IPS-18a (cell line): ENCODE data around the gene SPOCK1.

Experiments used
- H3K27ac ChIP-seq: one replicate; pipeline ENCODE4 v1.5.1; 2013; ENCODE audit warnings: low read length
- H3K27me3 ChIP-seq: one replicate; pipeline ENCODE4 v1.6.1; 2013; ENCODE audit warnings: mild to moderate bottlenecking, low read length; ENCODE audit not compliant: control insufficient read depth, insufficient read depth
- H3K36me3 ChIP-seq: one replicate; pipeline ENCODE4 v1.6.1; 2013; ENCODE audit warnings: low read depth, low read length; ENCODE audit not compliant: control insufficient read depth
- H3K4me1 ChIP-seq: one replicate; pipeline ENCODE4 v1.6.1; 2013; ENCODE audit warnings: low read depth, low read length; ENCODE audit not compliant: control insufficient read depth
- H3K4me3 ChIP-seq: one replicate; pipeline ENCODE4 v1.5.1; 2013; ENCODE audit warnings: low read length
- H3K9ac ChIP-seq: one replicate; pipeline ENCODE4 v1.6.1; 2013; ENCODE audit warnings: mild to moderate bottlenecking, low read length, moderate library complexity
- H3K9me3 ChIP-seq: one replicate; pipeline ENCODE4 v1.6.1; 2013; ENCODE audit warnings: low read depth, low read length; ENCODE audit not compliant: control insufficient read depth

Gene SPOCK1

GRCh38 chr5:137014731-137015130 lies 484.4 kb downstream of the SPOCK1 start:
- Histone ChIP-seq H3K9me3 (no peaks in the 10 kb centered on the region), H3K4me3 (no peak overlapping the region), H3K27me3 (no peaks in the 10 kb centered on the region), H3K27ac (no peak overlapping the region), H3K4me1 (no peaks in the 10 kb centered on the region), H3K36me3 (no peaks in the 10 kb centered on the region), H3K9ac (no peak overlapping the region)

DNA sequence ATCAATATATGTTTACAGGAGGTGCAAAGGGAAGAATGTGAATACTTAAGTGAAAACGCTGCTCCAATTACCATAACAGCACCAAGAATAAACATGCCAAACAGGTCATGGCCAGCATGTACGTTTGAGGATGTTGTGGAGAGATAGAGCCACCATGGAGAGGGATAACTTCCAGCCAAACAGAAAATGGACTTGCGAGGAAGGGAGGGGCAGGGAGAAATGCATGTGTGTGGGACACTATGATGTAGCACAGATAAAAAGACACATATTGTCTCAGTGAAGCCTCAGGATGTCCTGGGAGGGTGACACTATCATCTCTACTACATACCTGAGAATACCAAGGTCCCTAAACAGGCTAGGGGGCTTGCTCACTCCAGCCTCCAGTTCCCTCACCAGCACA lies 488.9 kb downstream of the SPOCK1 start:
- no peaks in the 10 kb centered on the region for H3K4me1 ChIP-seq
- no peak overlapping the region for H3K27ac ChIP-seq
- H3K9me3 ChIP-seq: no peaks in the 10 kb centered on the region
- H3K27me3 ChIP-seq: no peaks in the 10 kb centered on the region
- no peak overlapping the region for H3K4me3 ChIP-seq
- no peaks in the 10 kb centered on the region for H3K36me3 ChIP-seq
- no peak overlapping the region for H3K9ac ChIP-seq

DNA sequence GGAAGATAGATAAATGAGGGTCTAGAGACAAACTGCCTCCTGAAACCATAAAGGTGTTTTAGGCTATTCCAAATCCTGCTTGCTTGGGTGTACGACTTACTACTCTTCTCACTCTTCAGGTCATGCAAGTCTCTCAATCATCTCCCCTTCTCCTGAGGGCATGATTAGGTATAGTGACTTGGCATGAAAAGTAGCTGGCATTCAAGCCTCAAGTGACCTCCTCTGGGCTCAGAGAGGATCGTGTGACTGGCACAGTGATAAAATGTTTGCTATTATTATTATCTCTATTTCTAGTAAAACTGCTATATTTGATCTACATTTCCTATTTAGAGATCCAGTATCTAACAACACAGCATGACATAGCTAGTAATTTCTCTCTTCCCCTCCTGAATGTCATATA lies 494.8 kb downstream of the SPOCK1 start:
- Histone ChIP-seq H3K9me3 (no peaks in the 10 kb centered on the region), H3K27ac (no peak overlapping the region), H3K4me3 (no peak overlapping the region), H3K9ac (no peak overlapping the region), H3K4me1 (no peaks in the 10 kb centered on the region), H3K27me3 (no peaks in the 10 kb centered on the region), H3K36me3 (no peaks in the 10 kb centered on the region)

GRCh38 chr5:137001026-137001569 lies 498.0 kb downstream of the SPOCK1 start:
- H3K4me1 ChIP-seq: no peaks in the 10 kb centered on the region

DNA sequence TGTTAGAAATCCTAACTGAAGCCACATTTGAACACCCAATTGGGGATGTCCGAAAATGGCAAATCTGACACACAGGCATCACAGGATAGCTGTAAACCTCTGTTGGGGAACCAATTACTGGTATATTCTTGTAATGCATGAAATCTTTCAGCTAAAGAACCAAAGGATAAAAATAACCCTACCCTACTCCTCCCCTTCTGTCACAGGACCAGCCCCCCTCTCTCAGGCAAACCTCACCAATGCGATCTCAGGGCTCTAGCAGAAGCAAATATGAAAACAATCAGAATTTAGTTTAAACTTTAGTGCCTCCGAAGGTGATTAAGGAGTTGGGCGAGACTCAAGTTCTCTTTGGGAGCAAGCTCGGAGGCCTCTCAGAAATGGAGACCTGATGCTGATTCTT lies 499.3 kb downstream of the SPOCK1 start:
- H3K4me1 ChIP-seq: no peaks in the 10 kb centered on the region
- no peaks in the 10 kb centered on the region for H3K27me3 ChIP-seq
- H3K9me3 ChIP-seq: no peaks in the 10 kb centered on the region
- no peak overlapping the region for H3K9ac ChIP-seq
- H3K27ac ChIP-seq: no peak overlapping the region
- no peaks in the 10 kb centered on the region for H3K36me3 ChIP-seq
- H3K4me3 ChIP-seq: no peak overlapping the region

More at GRCh38 chr5:137001026-137001569, 498.0 kb downstream of the SPOCK1 start:
- Histone ChIP-seq H3K9ac (no peak overlapping the region), H3K27me3 (no peaks in the 10 kb centered on the region), H3K4me3 (no peak overlapping the region), H3K27ac (no peak overlapping the region), H3K9me3 (no peaks in the 10 kb centered on the region), H3K36me3 (no peaks in the 10 kb centered on the region)

- H3K36me3 ChIP-seq: no peaks in the 10 kb centered on the region
- H3K9ac ChIP-seq: no peak overlapping the region
- H3K4me1 ChIP-seq: no peaks in the 10 kb centered on the region
- H3K27ac ChIP-seq: no peak overlapping the region
- H3K9me3 ChIP-seq: no peaks in the 10 kb centered on the region
- no peaks in the 10 kb centered on the region for H3K27me3 ChIP-seq
- H3K4me3 ChIP-seq: no peak overlapping the region
Observed at GRCh38 chr5:136998854-136999357, 500.2 kb downstream of the SPOCK1 start.

DNA sequence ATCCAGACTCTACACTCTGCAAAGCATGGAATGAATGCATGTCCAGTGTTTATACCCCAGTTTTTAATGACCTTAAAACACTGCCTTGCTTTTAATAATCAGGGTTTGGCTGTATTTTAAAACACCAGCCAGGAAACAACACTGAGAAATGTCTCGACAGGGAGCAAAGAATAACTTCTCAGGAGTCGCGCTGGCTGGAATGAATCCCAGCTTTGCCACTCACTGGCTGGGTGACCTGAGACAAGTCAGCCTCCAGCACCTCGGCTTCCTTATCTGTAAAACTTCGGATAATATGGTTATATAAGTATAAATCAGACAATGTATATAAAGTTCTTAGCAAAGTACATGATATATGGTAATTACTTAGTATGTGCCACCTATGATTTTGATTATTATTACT lies 505.0 kb downstream of the SPOCK1 start:
- no peak overlapping the region for H3K9ac ChIP-seq
- H3K36me3 ChIP-seq: no peaks in the 10 kb centered on the region
- no peaks in the 10 kb centered on the region for H3K9me3 ChIP-seq
- no peaks in the 10 kb centered on the region for H3K4me1 ChIP-seq
- no peak overlapping the region for H3K4me3 ChIP-seq
- no peaks in the 10 kb centered on the region for H3K27me3 ChIP-seq
- H3K27ac ChIP-seq: no peak overlapping the region

DNA sequence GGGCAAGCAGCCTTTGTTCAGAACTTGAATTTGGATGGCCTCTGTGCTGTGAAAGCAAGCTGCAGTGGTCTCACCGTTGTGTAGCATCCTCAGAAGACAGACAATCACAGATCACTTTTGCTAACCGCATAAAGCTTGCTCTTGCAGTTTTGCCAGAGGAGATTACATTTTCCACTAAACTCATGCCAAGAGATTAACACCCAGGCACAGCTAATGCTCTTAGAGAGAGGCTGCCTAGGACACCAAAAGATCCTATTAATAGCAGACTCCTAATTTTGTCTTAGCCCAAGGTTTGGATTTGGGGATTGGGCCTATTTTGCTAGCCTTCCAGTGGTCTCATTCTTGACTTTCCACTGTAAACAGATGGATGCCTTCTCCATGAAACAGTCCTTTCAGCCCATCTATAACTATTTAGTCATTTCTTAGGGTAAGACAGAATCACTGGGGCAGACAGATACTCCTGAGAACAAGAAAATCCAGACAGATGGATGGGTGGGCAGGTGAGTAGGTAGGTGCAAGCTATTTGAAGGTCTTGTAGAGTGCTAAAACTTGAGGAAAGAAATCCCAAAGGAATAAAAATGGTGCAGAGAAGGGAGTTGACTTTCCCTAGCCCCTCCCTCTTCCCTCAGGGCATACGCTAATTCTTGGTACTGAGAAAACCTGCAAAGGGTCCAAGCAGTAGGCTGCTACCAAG lies 506.2 kb downstream of the SPOCK1 start:
- no peaks in the 10 kb centered on the region for H3K36me3 ChIP-seq
- H3K27ac ChIP-seq: no peak overlapping the region
- no peaks in the 10 kb centered on the region for H3K9me3 ChIP-seq
- H3K4me1 ChIP-seq: no peaks in the 10 kb centered on the region
- no peak overlapping the region for H3K9ac ChIP-seq
- no peaks in the 10 kb centered on the region for H3K27me3 ChIP-seq
- H3K4me3 ChIP-seq: no peak overlapping the region

- Histone ChIP-seq H3K36me3 (no peaks in the 10 kb centered on the region), H3K4me3 (no peak overlapping the region), H3K4me1 (peaks cover 3% of the 10 kb centered on the region), H3K9me3 (no peaks in the 10 kb centered on the region), H3K27ac (no peak overlapping the region), H3K9ac (no peak overlapping the region), H3K27me3 (no peaks in the 10 kb centered on the region)
Observed at GRCh38 chr5:136985785-136986475, 513.2 kb downstream of the SPOCK1 start.

GRCh38 chr5:136984772-136985446 lies 514.2 kb downstream of the SPOCK1 start:
- no peak overlapping the region for H3K9ac ChIP-seq
- no peaks in the 10 kb centered on the region for H3K36me3 ChIP-seq
- H3K4me3 ChIP-seq: no peak overlapping the region
- no peak overlapping the region for H3K27ac ChIP-seq
- H3K27me3 ChIP-seq: no peaks in the 10 kb centered on the region
- H3K4me1 ChIP-seq: peaks cover 3% of the 10 kb centered on the region
- H3K9me3 ChIP-seq: no peaks in the 10 kb centered on the region

DNA sequence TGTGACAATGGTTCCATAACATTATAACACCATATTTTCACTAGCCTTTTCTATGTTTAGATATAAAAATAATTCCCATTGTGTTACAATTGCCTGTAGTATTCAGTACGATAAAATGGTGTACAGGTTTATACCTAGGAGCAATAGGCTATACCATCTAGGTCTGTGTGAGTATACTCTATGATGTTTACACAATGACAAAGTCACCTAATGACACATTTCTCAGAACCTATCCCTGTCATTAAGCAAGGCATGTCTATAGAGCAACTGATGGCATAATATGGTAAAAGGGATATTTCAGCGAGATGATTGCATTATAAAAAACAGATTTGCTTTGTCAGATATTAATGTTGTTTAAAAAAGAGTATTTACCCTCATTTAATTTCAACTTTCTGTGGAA lies 517.2 kb downstream of the SPOCK1 start:
- H3K4me1 ChIP-seq: peaks cover 3% of the 10 kb centered on the region
- no peaks in the 10 kb centered on the region for H3K27me3 ChIP-seq
- H3K9me3 ChIP-seq: no peaks in the 10 kb centered on the region
- no peak overlapping the region for H3K9ac ChIP-seq
- H3K4me3 ChIP-seq: no peak overlapping the region
- H3K36me3 ChIP-seq: no peaks in the 10 kb centered on the region
- no peak overlapping the region for H3K27ac ChIP-seq
